Kidney glomerular epithelial cell (primary cell): ENCODE measurements around the gene CBFA2T3.
"Not testable (repeated sequence)": the region's sequence is repeated elsewhere in the genome, so short reads cannot be mapped to it uniquely, and the experiment has no call there.

Experiments
- DNase-seq: peaks from one replicate; lab custom pipeline; 2025; lab: John Stamatoyannopoulos, UW

CBFA2T3 gene

DNA sequence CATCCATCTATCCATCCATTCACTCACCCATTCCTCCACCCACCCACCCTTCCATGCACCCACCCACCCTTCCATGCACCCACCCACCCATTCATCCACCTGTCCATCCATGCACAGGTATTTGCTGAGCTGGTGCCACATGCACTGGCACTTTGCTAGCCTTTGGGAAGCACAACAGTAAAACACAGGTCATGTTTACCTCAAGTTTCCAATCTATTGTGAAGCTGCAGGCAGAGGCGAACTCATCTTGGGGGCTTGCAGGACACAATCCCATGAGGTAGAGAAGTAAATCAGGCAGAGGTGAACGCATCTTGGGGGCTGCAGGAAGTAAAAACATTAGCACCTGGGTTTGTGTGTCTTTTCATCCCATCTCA lies 35.6 kb upstream of the CBFA2T3 start:
- DNase-seq: no peak

DNA sequence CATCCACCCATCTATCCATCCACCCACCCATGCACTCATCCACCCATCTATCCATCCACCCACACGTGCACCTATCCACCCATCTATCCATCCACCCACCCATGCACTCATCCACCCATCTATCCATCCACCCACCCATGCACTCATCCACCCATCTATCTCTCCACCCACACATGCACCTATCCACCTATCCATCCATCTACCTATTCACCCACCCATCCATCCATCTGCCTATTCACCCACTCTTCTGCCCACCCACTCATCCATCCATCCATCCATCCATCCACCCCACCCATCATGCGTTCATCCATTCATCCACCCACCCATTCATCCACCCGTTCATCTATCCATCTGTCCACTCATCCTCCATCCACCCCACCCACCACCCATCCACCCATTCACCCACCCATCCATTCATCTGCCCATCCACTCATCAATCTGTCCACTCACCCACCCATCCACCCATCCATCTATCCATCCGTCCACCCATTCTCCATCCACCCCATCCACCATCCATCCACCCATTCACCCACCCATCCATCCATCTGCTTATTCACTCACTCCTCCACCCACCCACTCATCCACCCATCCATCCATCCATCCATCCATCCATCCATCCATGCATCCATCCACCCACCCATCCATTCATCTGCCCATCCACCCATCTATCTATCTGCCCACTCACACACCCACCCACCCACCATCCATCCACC lies 35.1 kb upstream of the CBFA2T3 start:
- DNase-seq: no peak

DNA sequence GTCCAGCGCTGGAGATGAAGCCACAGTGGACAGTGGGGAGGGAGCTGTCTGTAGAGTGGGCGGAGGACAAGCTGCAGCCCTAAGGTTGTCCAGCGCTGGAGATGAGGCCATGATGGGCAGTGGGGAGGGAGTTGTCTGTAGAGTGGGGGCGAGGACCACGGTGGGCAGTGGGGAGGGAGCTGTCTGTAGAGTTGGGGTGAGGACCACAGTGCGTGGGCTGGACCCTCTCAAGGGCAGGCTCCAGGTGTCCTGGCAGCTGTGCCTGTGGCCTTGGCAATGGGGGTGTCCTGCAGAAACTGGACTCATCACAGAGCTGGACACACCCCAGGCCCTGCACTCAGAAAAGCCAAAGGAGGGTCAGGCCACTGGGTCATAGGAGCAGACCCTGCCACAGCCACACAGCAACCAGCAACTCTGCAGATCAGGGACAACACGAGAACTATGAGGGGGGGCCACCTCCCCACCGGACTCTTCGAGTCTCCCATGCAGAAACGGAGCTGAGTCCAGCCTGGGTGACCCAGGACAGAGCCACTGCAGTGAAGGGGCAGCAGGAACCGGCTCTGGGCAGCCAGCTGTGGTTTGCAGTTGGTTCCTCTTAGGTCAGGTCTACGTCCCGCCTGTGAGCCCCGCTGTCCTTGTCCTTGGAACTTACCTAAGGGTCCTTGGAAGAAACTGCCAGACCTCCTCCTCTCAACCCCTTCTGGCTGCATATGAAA lies 33.4 kb upstream of the CBFA2T3 start:
- DNase-seq: no peak

DNA sequence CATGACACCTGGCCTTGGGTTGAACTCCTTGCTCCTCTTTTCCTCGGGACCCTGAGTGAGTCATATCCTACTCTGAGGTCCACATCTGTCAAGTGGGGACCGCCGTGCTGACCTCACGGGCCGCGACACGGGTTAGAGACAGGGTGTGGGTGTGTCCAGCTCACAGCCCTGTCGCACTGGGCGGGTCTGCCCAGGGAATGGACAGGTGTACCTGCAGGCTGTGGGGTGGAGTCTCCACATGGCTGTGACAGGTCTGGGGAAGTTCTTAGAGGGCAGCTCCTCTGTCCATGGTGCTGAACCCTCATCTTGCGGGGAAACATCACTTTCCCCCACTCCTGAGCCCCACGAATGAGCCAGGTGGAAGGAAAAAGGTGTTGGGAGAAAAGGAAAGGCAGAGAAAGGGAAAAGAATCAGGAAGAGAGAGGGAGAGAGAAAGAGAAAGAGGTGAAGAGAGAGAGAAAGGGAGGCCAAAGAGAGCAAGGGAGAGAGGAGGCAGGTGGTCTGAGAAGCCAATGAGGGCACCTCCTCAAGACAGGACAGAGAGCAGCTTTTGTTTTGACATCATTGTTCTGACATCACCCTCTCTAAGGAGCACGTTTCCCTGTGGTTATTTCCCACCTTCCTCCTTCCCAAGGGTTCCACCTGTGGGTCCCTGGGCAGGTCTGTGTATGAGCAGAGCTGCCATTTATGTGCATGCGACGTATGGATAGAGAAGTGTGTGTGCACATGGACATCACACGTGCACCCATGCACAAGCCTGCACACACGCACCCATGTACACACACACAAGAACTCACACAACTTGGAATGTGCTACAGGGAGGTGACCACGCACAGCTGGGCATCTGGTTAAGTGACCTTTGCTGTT lies 32.6 kb upstream of the CBFA2T3 start:
- no peak for DNase-seq

DNA sequence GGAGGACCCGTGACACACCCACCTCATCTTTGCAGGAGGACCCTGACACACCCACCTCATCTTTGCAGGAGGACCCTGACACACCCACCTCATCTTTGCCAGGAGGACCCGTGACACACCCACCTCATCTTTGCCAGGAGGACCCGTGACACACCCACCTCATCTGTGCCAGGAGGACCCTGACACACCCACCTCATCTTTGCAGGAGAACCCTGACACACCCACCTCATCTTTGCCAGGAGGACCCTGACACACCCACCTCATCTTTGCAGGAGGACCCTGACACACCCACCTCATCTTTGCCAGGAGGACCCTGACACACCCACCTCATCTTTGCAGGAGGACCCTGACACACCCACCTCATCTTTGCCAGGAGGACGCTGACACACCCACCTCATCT lies 31.8 kb upstream of the CBFA2T3 start:
- DNase-seq: not testable (repeated sequence)

DNA sequence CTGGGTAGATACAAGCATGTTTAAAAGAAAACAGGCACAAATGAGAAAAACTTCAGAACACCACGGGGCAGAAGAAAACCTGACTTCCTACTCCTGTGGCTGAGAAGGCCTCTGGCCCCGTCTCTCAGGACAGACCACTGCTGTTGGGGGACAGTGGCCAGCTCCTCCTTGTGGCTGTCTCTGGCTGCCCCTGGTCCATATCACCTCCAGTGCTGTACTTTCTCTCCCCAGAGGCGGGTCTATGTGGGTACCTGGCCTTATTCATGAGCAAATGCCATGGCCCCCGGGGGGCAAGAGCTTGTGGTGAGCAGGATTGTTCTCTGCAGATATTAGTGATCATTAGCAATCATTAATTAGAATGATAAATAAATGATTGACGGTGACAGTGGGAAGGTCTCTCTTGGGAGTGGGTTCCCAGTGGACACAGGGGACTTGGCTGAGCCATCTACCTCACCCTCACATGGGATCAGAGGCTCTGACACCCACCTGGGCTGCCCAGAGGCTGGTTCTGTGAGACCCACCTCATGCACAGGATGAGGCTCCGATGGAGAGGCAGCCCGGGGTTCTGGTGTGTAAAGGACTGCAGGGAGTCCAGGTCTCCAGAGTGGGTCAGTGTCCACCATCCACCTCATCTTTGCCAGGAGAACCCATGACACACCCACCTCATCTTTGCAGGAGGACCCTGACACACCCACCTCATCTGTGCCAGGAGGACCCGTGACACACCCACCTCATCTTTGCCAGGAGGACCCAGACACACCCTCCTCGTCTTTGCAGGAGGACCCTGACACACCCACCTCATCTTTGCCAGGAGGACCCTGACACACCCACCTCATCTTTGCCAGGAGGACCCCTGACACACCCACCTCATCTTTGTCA lies 30.6 kb upstream of the CBFA2T3 start:
- DNase-seq: no peak

DNA sequence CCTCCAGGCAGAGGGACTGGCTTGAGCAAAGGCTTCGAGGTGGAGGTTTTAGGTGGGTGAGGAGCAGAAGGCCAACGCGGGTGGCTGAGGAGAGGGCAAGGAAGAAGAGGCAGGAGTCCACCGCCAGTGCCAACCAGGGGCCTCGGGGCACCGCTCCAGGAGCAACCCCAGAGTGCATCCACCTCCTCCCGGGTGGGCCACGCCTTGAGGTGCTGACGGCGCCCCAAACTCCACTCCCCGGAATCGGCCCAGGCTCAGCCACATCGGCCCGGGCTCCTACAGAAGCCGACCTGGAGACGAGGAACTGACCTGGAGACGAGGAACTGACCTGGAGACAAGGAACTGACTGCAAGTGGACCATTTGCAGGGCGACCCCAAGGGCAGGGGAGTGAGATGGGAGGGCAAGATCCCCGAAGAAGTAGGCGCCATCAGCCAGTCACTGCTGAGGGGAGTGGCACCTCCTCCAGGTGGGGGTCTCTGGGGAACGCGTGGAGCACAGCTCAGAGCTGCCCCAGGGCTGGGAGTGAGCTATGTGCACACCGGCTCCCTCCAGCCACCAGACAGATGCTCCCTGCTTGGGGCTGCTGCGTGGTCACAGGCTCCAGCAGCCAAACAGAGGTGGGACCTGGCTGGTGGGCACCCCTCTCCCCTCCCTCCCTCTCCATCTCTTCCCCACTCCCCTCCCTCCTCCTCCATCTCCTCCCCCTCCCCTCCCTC lies 29.2 kb upstream of the CBFA2T3 start:
- DNase-seq: no peak

DNA sequence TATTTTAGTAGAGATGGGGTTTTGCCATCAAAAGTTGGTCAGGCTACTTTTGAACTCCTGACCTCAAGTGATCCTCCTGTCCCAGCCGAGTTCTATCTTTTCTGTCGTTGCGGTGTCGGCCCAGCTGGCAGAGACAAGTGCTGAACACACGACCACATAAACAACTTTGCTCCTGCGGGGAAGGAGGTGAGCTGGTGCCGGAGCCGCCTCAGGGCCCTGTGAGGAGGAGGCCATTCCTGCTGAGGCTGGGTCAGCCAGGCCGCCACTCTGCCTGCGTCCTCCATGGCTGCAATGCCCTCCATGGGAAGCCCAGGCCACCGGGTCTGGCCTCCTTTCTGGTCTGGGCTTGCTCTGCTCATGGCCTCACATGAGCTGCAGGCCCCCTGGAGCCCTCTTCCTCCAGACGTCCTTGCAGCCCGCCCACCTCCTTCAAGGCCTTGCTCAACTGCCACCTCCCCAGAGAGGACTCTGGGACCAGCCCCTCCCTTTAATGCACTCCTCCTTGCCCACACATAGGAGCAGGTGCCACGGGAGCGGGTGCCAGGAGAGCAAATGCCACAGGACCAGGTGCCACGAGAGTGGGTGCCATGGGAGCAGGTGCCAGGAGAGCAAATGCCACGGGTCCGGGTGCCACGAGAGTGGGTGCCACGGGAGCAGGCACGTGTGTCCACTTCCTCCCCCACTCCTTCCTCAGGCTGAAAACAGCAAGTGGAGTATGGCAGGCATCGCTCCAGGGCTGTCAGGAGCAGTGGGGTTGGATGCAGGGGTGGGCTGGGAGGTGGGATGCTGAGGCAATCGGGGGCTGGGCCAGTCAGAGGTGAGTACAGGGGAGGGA lies 28.4 kb upstream of the CBFA2T3 start:
- no peak for DNase-seq

DNA sequence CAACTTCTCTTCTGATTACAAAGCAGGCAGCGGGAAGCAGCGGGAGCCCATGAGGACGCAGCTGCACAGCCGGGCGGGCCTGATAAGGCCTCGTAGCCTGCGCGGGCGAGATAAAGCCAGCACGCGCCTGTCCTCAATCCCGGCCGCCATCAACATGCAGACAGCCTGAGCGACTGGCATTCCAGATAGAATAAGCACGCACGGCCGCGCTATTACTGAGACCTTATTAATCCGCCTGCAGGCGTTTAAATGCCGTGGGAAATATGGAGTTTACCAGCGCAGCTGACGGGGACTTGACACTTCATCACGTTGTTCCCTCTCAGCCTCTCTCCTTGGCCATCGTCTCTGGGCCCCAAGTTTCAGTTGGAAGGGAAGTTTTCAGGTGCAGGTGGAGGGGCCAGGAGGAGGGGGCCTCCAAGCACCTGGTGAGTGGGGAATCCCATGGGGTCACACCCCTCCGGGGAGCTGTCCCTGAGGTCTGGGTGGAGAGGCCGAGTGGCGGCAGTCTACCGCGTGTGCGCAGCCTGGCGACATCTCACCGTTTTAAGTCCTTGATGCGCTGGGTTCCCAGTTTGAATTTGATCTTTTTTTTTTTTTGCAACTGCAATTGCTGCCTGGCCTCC lies 27.3 kb upstream of the CBFA2T3 start:
- no peak for DNase-seq

DNA sequence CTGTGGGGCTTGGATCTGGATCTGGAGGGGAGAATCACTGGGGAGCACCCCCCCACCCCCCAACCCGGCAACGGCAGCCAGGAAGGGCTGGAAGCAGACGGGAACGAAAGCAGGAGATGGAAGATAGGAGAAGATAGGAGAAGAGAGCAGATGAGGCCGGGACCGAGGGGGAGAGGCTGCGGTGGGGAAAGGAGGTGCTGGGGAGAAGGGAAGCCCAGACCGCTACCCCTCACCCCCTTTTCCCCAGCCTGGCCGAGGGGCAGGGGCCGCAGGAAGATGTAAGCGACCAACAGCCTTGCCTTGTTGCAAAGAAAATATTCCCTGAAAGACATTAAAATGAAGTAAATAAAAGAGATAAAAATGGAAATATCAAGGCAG lies 26.8 kb upstream of the CBFA2T3 start:
- no peak for DNase-seq

DNA sequence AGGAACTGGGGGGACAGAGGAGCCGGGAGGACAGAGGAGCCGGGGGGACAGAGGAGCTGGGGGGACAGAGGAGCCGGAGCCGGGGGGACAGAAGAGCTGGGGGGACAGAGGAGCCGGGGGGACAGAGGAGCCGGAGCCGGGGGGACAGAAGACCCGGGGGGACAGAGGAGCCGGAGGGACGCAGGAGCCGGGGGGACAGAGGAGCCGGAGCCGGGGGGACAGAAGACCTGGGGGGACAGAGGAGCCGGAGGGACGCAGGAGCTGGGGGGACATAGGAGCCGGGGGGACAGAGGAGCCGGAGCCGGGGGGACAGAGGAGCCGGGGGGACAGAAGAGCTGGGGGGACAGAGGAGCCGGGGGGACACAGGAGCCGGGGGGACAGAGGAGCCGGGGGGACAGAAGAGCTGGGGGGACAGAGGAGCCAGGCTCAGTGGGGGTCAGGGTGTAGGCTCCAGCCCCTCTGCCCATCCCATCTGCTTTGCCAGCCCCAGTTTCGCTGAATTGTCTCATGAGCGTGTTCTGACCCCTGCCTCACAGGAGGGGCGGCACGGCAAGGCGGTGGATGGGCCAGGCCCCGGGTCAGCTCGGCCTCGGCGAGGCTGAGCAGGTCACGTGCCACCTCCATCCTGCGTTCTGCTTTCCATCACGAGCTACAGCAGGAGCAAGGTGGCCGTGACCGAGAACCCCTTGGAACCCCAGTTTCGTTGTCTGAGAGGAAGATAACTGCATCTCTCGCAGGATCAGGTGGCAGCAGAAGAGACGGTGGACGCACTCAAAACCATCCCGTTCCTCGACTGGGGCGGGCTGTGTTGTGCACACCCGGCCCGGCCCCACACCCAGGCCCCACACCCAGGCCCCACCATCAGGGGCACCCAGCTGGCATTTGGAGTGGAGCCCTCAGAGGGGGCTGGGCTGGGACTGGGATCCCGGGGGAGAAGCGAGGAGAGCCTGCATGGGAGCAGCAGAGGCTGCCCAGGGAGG lies 26.1 kb upstream of the CBFA2T3 start:
- no peak for DNase-seq

DNA sequence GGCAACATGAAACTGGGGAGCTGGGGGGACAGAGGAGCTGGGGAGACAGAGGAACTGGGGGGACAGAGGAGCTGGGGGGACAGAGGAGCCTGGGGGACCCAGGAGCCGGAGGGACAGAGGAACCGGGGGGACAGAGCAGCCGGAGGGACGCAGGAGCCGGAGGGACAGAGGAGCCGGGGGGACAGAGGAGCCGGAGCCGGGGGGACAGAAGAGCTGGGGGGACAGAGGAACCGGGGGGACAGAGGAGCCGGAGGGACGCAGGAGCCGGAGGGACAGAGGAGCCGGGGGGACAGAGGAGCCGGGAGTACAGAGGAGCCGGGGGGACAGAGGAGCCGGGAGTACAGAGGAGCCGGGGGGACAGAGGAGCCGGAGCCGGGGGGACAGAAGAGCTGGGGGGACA lies 25.1 kb upstream of the CBFA2T3 start:
- not testable (repeated sequence) for DNase-seq

DNA sequence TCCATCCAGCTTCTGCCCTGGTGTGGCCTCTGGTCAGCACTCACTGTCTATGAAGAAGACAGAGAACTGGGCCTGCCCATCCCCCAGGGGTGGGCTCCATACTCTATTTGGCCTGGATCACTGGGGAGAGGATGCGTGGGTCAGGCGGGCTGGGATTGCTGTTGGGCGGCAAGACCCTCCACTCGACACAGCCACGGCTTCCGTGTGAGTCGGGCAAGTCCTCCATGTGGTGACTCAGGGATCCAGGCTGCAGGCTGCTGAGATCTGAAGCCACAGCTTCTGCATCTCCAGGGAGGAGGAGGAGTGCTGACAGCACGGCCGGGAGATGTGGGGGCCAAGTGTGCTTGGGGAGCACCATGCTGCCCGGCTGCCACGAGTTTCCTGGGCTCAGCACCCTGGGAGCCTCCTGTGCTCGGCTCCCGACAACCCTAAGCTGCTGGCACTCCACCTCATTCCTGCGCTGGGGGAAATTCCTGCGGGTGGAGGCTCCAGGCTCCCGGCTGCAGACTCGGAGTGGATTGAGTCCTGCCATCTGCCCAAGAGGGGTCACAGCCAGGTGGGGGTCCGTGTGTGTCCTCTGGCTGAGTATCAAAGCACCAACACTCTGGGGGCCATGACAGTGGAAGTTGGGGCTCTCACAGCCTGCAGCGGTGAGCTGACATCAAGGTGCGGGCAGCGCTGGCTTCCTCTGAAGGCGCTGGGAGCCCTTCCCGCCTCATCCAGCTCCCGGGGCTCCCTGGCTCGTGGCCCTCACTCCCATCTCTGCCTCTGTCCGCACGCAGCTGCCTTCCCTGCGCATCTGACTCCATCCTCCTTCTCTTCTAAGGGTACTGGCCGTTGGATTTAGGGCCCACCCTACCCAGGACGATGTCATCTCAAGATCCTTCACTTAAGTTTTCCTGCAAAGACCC lies 24.4 kb upstream of the CBFA2T3 start:
- no peak for DNase-seq

DNA sequence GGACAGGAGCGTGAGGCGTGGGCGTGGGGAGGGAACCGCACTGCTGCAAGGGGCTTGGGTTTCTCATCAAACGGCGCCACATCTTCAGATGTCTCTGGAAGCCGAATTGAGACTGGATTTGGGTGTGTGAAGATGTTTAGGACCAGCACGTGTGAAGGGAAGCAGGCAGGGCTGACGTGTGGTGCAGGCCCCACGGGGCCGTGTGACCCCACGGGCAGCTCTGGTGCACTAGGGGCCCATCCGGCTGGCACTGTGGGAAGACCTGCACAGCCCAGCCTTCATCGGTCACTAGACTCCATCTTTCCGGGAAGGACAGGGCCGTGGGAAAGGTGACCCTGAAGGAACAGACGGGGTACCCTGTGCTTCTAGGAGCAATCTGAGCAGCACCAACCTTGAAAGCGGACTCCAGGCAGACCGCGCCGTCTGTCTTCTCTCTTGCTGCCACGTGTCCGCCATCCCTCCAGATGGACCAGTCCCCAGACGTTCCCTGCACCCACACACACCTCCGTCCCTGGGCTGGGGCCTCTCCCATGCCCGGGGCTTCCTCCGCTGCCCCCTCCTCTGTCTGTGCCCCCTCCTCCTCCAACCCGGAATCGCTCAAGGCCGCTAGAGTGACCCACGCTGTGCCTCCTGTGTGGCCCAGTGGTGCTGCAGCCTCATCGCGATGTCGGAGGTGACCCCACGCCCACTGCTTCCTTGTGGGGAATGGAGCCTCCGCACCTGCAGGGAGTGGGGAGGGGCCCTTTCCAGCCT lies 23.4 kb upstream of the CBFA2T3 start:
- DNase-seq: no peak

DNA sequence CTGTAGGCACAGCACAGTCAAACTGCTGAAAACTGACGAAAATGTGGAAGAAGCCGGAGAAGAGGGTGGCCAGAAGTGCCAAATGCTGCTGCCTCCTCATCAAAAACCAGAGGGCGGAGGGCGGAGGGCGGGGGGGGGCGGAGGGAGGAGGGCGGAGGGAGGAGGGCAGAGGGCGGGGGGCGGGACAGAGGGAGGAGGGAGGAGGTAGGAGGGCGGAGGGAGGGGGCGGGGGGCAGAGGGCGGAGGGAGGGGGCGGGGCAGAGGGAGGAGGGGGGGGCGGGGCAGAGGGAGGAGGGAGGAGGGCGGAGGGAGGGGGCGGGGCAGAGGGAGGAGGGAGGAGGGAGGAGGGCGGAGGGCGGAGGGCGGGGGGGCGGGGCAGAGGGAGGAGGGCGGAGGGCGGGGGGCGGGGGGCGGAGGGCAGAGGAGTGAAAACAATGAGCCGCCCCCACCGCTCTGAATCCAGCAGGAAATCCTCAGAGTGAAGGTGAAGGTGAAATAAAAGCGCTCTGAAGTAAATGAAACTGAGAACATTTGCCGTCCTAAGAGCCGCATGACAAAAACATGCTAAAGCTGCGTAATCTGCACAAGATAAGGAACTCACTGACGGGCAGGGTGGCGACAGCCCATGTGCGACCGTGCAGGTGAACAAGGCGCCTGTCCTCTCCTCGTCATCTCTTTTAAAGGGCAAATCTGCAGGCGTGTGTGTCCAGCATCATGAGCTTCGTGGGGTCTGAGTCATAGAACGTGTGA lies 22.6 kb upstream of the CBFA2T3 start:
- no peak for DNase-seq
